DOHH2 (cell line): ENCODE results near the gene CLIP3.

Source experiments
- H3F3A ChIP-seq: fragments of 200-600 bp; sonication (generic), shearing (Covaris generic); 2 replicates; pipeline ENCODE4 v1.6.0; 2016; ENCODE audit warnings: antibody characterized with exemption, mild to moderate bottlenecking; ENCODE audit not compliant: control insufficient read depth, insufficient read depth
- H3K27ac ChIP-seq: fragments of 200-600 bp; sonication (generic); 2 replicates; pipeline ENCODE4 v1.5.1; 2014; ENCODE audit warnings: low read depth, mild to moderate bottlenecking, low read length, moderate library complexity
- H3K27me3 ChIP-seq: fragments of 200-600 bp; sonication (generic); 2 replicates; pipeline ENCODE4 v1.6.1; 2014; ENCODE audit warnings: mild to moderate bottlenecking, low read length, mixed read lengths; ENCODE audit not compliant: control insufficient read depth
- H3K36me3 ChIP-seq: fragments of 200-600 bp; sonication (generic); 2 replicates; pipeline ENCODE4 v1.6.1; 2014; ENCODE audit warnings: mild to moderate bottlenecking, low read length, moderate library complexity, mixed read lengths; ENCODE audit not compliant: control insufficient read depth
- H3K4me1 ChIP-seq: fragments of 200-600 bp; sonication (generic); 2 replicates; pipeline ENCODE4 v1.6.1; 2014; ENCODE audit warnings: mild to moderate bottlenecking, low read length, mixed read lengths; ENCODE audit not compliant: control insufficient read depth
- H3K4me2 ChIP-seq: fragments of 200-600 bp; sonication (generic); 2 replicates; pipeline ENCODE4 v1.6.0; 2014; ENCODE audit warnings: mild to moderate bottlenecking, low read length, moderate library complexity
- H3K4me3 ChIP-seq: fragments of 200-600 bp; sonication (generic); 2 replicates; pipeline ENCODE4 v1.5.1; 2014; ENCODE audit warnings: mild to moderate bottlenecking, low read length, mixed read lengths
- H3K79me2 ChIP-seq: fragments of 200-600 bp; sonication (generic); 2 replicates; pipeline ENCODE4 v1.6.1; 2014; ENCODE audit warnings: mild to moderate bottlenecking, low read length, mixed read lengths; ENCODE audit not compliant: control insufficient read depth
- H3K9me2 ChIP-seq: fragments of 200-600 bp; sonication (generic); replicated peaks from 2 replicates; pipeline ENCODE4 v1.6.1; 2014; ENCODE audit warnings: mild to moderate bottlenecking, low read length, mixed read lengths; ENCODE audit not compliant: control insufficient read depth
- H3K9me3 ChIP-seq: fragments of 200-600 bp; sonication (generic); 2 replicates; pipeline ENCODE4 v1.6.1; 2014; ENCODE audit warnings: antibody characterized with exemption, low read length, mixed read lengths; ENCODE audit not compliant: control insufficient read depth, insufficient read depth
- H4K20me1 ChIP-seq: fragments of 200-600 bp; sonication (generic); 2 replicates; pipeline ENCODE4 v1.6.0; 2014; ENCODE audit warnings: low read depth, mild to moderate bottlenecking, antibody characterized with exemption, low read length, moderate library complexity; ENCODE audit not compliant: control insufficient read depth, insufficient read depth
- CTCF ChIP-seq: fragments of 200-600 bp; sonication (generic); IDR thresholded peaks from one replicate; pipeline ENCODE4 v1.5.1; 2014; ENCODE audit warnings: antibody characterized with exemption, mild to moderate bottlenecking, low read depth, low read length; ENCODE audit not compliant: poor library complexity, severe bottlenecking
- EZH2phosphoT487 ChIP-seq: fragments of 200-600 bp; sonication (generic); IDR thresholded peaks from 2 replicates; pipeline ENCODE4 v1.6.1; 2017; ENCODE audit warnings: borderline replicate concordance, mild to moderate bottlenecking, antibody characterized with exemption, low read length, moderate library complexity, mixed read lengths

The CLIP3 gene

GRCh38 chr19:36032251-36033104, at the start of gene CLIP3:
Gene CLIP3 (minus strand): TSS chr19:36032873. CDS start chr19:36032357, 516 bp downstream.
- no peaks in the 10 kb centered on the region for H3K27me3 ChIP-seq
- H3K9me3 ChIP-seq: no peaks in the 10 kb centered on the region
- peak within 1 kb of the TSS; percentile 60 for H3K4me3 ChIP-seq
- H3K27ac ChIP-seq: no peak within 1 kb of the TSS
- H3K79me2 ChIP-seq: no peaks in the 10 kb centered on the region
- TF ChIP-seq EZH2phosphoT487 (no peak), CTCF (no peak)
- H3K9me2 ChIP-seq: no peaks in the 10 kb centered on the region
- peaks cover 3% of the 10 kb centered on the region; the same call in 1 of the 2 replicates for H4K20me1 ChIP-seq
- no peaks in the 10 kb centered on the region for H3F3A ChIP-seq
- no peaks in the 10 kb centered on the region for H3K36me3 ChIP-seq
- peak within 1 kb of the TSS; percentile 63 for H3K4me2 ChIP-seq
- H3K4me1 ChIP-seq: peaks cover 2% of the 10 kb centered on the region; the same call in 1 of the 2 replicates

- TF ChIP-seq EZH2phosphoT487 (no peak), CTCF (no peak)
Measured at GRCh38 chr19:36081894-36082293, 49.2 kb upstream of the CLIP3 start.

GRCh38 chr19:36081385-36081784, 48.7 kb upstream of the CLIP3 start:
- Histone ChIP-seq H3F3A (no peaks in the 10 kb centered on the region), H3K79me2 (peaks cover 3% of the 10 kb centered on the region), H3K4me2 (no peak overlapping the region), H3K9me3 (no peaks in the 10 kb centered on the region), H4K20me1 (no peaks in the 10 kb centered on the region), H3K4me3 (no peak overlapping the region), H3K27me3 (no peaks in the 10 kb centered on the region), H3K27ac (no peak overlapping the region), H3K36me3 (peaks cover 79% of the 10 kb centered on the region), H3K9me2 (no peaks in the 10 kb centered on the region), H3K4me1 (no peaks in the 10 kb centered on the region)
- no peak for TF ChIP-seq CTCF
- no peak for TF ChIP-seq EZH2phosphoT487

More at GRCh38 chr19:36081894-36082293, 49.2 kb upstream of the CLIP3 start:
- no peaks in the 10 kb centered on the region for H3K27me3 ChIP-seq
- H3K36me3 ChIP-seq: peaks cover 79% of the 10 kb centered on the region
- H3K4me2 ChIP-seq: no peak overlapping the region
- no peaks in the 10 kb centered on the region for H3K9me3 ChIP-seq
- no peak overlapping the region for H3K27ac ChIP-seq
- H3K4me3 ChIP-seq: no peak overlapping the region
- H3K4me1 ChIP-seq: no peaks in the 10 kb centered on the region
- H3K79me2 ChIP-seq: peaks cover 3% of the 10 kb centered on the region
- H3F3A ChIP-seq: no peaks in the 10 kb centered on the region
- H4K20me1 ChIP-seq: no peaks in the 10 kb centered on the region
- H3K9me2 ChIP-seq: no peaks in the 10 kb centered on the region
